HepG2 (cell line): ENCODE results near the gene SARNP. TPM values are rescaled to one million over a fixed set of nuclear protein-coding genes. Genes with fewer than 3 reads are reported as not detected.

Experiments
- ATAC-seq: fragments of 200-7000 bp; cut with Tn5 transposase; 3 replicates; pipeline ENCODE4 v1.9.1; 2020; ENCODE audit warnings: mild to moderate bottlenecking, moderate library complexity
- Bru-seq: library from RNA; stranded (reverse); fragments of 400-500 nt; gene quantifications from one replicate; lab custom pipeline; 2021; lab: Mats Ljungman, UMichigan
- BruChase-seq, 2 experiments: library from RNA; stranded (reverse); fragments of 400-500 nt; gene quantifications; one replicate each; lab custom pipeline; 2021; lab: Mats Ljungman, UMichigan
- BruUV-seq: library from RNA; stranded (reverse); fragments of 400-500 nt; replicated peaks from 2 replicates; lab custom pipeline; 2021; lab: Mats Ljungman, UMichigan
- CTCF ChIA-PET: fragments of 300-600 bp; formaldehyde crosslinking; extraction: SDS; loops from one replicate; lab custom pipeline; 2021; ENCODE audit warnings: low total read pairs, inconsistent platforms, low intra/inter-chr PET ratio; lab: Yijun Ruan, JAX
- POLR2A ChIA-PET: fragments of 350-600 bp; sonication (Branson Sonifier 250); formaldehyde crosslinking; loops from one replicate; lab custom pipeline; 2020; ENCODE audit warnings: antibody characterized with exemption, inconsistent platforms; lab: Yijun Ruan, JAX
- DNase-seq: peaks from one replicate; pipeline ENCODE4 v3.0.0-alpha.2; 2015; ENCODE audit warnings: low spot score
- FAIRE-seq: peaks from 3 replicates; lab custom pipeline; 2011; peaks lifted over from hg19 to GRCh38; lab: Jason Lieb, UNC
- H2AFZ ChIP-seq: one replicate; pipeline ENCODE4 v1.6.1; 2011; ENCODE audit warnings: low read length, inconsistent platforms
- H3K27ac ChIP-seq: fragments of 300-600 bp; 3 replicates; pipeline ENCODE4 v1.8.0; 2011; ENCODE audit warnings: mixed run types, mild to moderate bottlenecking, mixed read lengths, low read length, inconsistent platforms; ENCODE audit not compliant: insufficient read depth; ENCODE audit errors: extremely low read length
- H3K27me3 ChIP-seq, 2 experiments: fragments of 200-600 bp in 1 of 2; 2 replicates in 1 of 2; 3 replicates in 1 of 2; pipeline versions ENCODE4 v1.6.0 to v1.8.0; 2011; ENCODE audit warnings: low read length in 2 of 2, mild to moderate bottlenecking in 2 of 2, moderate library complexity in 2 of 2, inconsistent platforms in 1 of 2; ENCODE audit not compliant: insufficient read depth in 2 of 2, control insufficient read depth in 1 of 2
- H3K36me3 ChIP-seq, 2 experiments: fragments of 200-600 bp in 1 of 2; replicated peaks in 1 of 2; 2 replicates in 1 of 2; 3 replicates in 1 of 2; pipeline versions ENCODE4 v1.5.1 to v1.8.0; 2011; ENCODE audit warnings: low read length in 2 of 2, inconsistent platforms in 1 of 2; ENCODE audit not compliant: insufficient read depth in 2 of 2, control insufficient read depth in 1 of 2
- H3K4me1 ChIP-seq: 2 replicates; pipeline ENCODE4 v1.5.1; 2012; ENCODE audit warnings: low read length, inconsistent platforms; ENCODE audit not compliant: insufficient read depth
- H3K4me2 ChIP-seq: 2 replicates; pipeline ENCODE4 v1.6.0; 2011; ENCODE audit warnings: low read depth, low read length, inconsistent platforms
- H3K4me3 ChIP-seq, 3 experiments: fragments of 200-600 bp in 1 of 3; sonication (generic), shearing (Covaris generic) in 1 of 3; replicated peaks in 1 of 3; 2 replicates each; pipeline ENCODE4 v1.5.1; 2011 to 2016; ENCODE audit warnings: low read length in 3 of 3, inconsistent platforms in 2 of 3, low read depth in 2 of 3, mild to moderate bottlenecking in 2 of 3, control low read depth in 1 of 3, mixed read lengths in 1 of 3; ENCODE audit not compliant: insufficient read depth in 1 of 3
- H3K79me2 ChIP-seq: one replicate; pipeline ENCODE4 v1.6.1; 2011; ENCODE audit warnings: low read length, inconsistent platforms; ENCODE audit not compliant: insufficient read depth
- H3K9ac ChIP-seq: 2 replicates; pipeline ENCODE4 v1.6.0; 2011; ENCODE audit warnings: mild to moderate bottlenecking, low read depth, low read length, inconsistent platforms; ENCODE audit not compliant: insufficient read depth
- H3K9me3 ChIP-seq: 2 replicates; pipeline ENCODE4 v1.5.1; 2012; ENCODE audit warnings: mild to moderate bottlenecking, low read length
- H4K20me1 ChIP-seq: 2 replicates; pipeline ENCODE4 v1.6.0; 2011; ENCODE audit warnings: inconsistent platforms, mild to moderate bottlenecking, low read length, moderate library complexity; ENCODE audit not compliant: insufficient read depth
- GABPA ChIP-seq, 2 experiments: IDR thresholded peaks; 2 replicates each; pipeline ENCODE4 v1.6.1; 2011 to 2016; ENCODE audit warnings: low read depth in 2 of 2, low read length in 1 of 2, missing biosample characterization in 1 of 2, missing genetic modification characterization in 1 of 2
- NFYC ChIP-seq: IDR thresholded peaks from 2 replicates; pipeline ENCODE4 v1.6.1; 2016; ENCODE audit warnings: missing genetic modification reagents, missing compliant biosample characterization
- RXRB ChIP-seq: IDR thresholded peaks from 2 replicates; pipeline ENCODE4 v1.6.1; 2016; ENCODE audit warnings: borderline replicate concordance, missing genetic modification reagents, missing compliant biosample characterization
- SP4 ChIP-seq: sonication (generic); formaldehyde crosslinking; IDR thresholded peaks from 2 replicates; pipeline ENCODE4 v1.8.1; 2023; ENCODE audit warnings: mild to moderate bottlenecking, missing genetic modification reagents
- SP5 ChIP-seq: IDR thresholded peaks from 2 replicates; pipeline ENCODE4 v1.6.1; 2016; ENCODE audit warnings: low read depth, borderline replicate concordance
- ZBTB7B ChIP-seq: sonication (generic); formaldehyde crosslinking; IDR thresholded peaks from 2 replicates; pipeline ENCODE4 v1.4.0; 2020; ENCODE audit warnings: missing genetic modification reagents
- WGBS: methylation state at CpG from one replicate; pipeline ENCODE4 v1.1.6; 2017; ENCODE audit warnings: low lambda C conversion rate; 5-methylcytosine and 5-hydroxymethylcytosine counted together
- in situ Hi-C: cut with HindIII; loops from 2 replicates; pipeline ENCODE4 v1.10.0; 2017; ENCODE audit warnings: low pct_unique_long_range_greater_than_20kb; ENCODE audit not compliant: extremely low pct_ligation_motif_present
- intact Hi-C: fragments of 100-400 bp; cut with micrococcal nuclease; formaldehyde crosslinking; loops from one replicate; pipeline ENCODE4 v1.10.0; 2022; ENCODE audit not compliant: unreplicated experiment
- long read RNA-seq, 2 experiments: library from RNA in 1 of 2; library from polyadenylated mRNA in 1 of 2; stranded (forward) in 1 of 2; unstranded in 1 of 2; transcript quantifications; one replicate each; pipeline ENCODE4 v2.0.0, GENCODE V29; 2019 to 2022
- polyA minus RNA-seq, 3 experiments: library from RNA; depleted of rRNA, polyadenylated mRNA; stranded (reverse); fragments of >200 nt; gene quantifications; 2 replicates each; pipeline ENCODE4 v1.2.3, GENCODE V29; 2011; ENCODE audit warnings: low replicate concordance in 1 of 3
- polyA plus RNA-seq, 8 experiments: library from polyadenylated mRNA; depleted of rRNA in 3 of 8; stranded (reverse) in 7 of 8; unstranded in 1 of 8; fragments of >200 nt; fragmentation: Illumina TruSeq in 4 of 8; extraction: Trizol in 4 of 8; gene quantifications; 2 replicates each; pipeline versions ENCODE4 v1.2.1 to v1.2.3, GENCODE V29; 2011 to 2016; ENCODE audit warnings: low read depth in 4 of 8, missing spikeins in 1 of 8, mixed read lengths in 1 of 8; ENCODE audit not compliant: insufficient read depth in 1 of 8
- total RNA-seq, 5 experiments: library from RNA; depleted of rRNA; stranded (reverse); fragments of >200 nt; fragmentation: Illumina TruSeq; extraction: Trizol; gene quantifications; 2 replicates each; pipeline ENCODE4 v1.2.3, GENCODE V29; 2016; ENCODE audit warnings: low read depth in 1 of 5
- TF ChIP-seq, protein P1 (sequence below): sonication (generic); formaldehyde crosslinking; IDR thresholded peaks from 2 replicates; pipeline ENCODE4 v1.4.0; 2020; ENCODE audit warnings: missing genetic modification reagents
- TF ChIP-seq, protein P2 (sequence below): sonication (generic); formaldehyde crosslinking; IDR thresholded peaks from 2 replicates; pipeline ENCODE4 v1.4.0; 2020; ENCODE audit warnings: mild to moderate bottlenecking, missing genetic modification reagents

The SARNP gene, protein sequence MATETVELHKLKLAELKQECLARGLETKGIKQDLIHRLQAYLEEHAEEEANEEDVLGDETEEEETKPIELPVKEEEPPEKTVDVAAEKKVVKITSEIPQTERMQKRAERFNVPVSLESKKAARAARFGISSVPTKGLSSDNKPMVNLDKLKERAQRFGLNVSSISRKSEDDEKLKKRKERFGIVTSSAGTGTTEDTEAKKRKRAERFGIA
- total RNA-seq (2016; rRNA removed; fragmentation: Illumina TruSeq; extraction: Trizol) (95.4 and 137 TPM in 2 replicates), polyA plus RNA-seq (2011; rRNA removed) (46.4 and 59.0 TPM in 2 replicates), polyA minus RNA-seq (2011; rRNA and poly(A)+ RNA removed; ENCODE audit: low replicate concordance) (41.0 and 49.7 TPM in 2 replicates), Bru-seq, nascent RNA (percentile 83 among the genes with signal in this experiment), BruChase-seq, experiment 1, labeled RNA remaining after a 6-hour chase (percentile 89 among the genes with signal in this experiment), BruChase-seq, experiment 2, labeled RNA remaining after a 2-hour chase (percentile 85 among the genes with signal in this experiment)
- total RNA-seq (2016; cell fraction: cytosol; rRNA removed; fragmentation: Illumina TruSeq; extraction: Trizol; ENCODE audit: low read depth): 32.7 and 36.6 TPM in 2 replicates
- total RNA-seq (2016; cell fraction: insoluble cytoplasmic fraction; rRNA removed; fragmentation: Illumina TruSeq; extraction: Trizol): 95.5 and 155 TPM in 2 replicates
- total RNA-seq (2016; cell fraction: membrane; rRNA removed; fragmentation: Illumina TruSeq; extraction: Trizol): 32.4 and 39.7 TPM in 2 replicates
- 47.9 and 53.6 TPM in 2 replicates for total RNA-seq (2016; cell fraction: nucleus; rRNA removed; fragmentation: Illumina TruSeq; extraction: Trizol)
- polyA plus RNA-seq (2011; cell fraction: cytosol; rRNA removed): 23.9 and 33.5 TPM in 2 replicates
- 15.1 and 17.8 TPM in 2 replicates for polyA plus RNA-seq (2011; cell fraction: nucleus; rRNA removed)
- polyA plus RNA-seq (2012): 47.5 and 49.6 TPM in 2 replicates
- 24.1 and 25.0 TPM in 2 replicates for polyA plus RNA-seq (2016; cell fraction: cytosol; fragmentation: Illumina TruSeq; extraction: Trizol; ENCODE audit: low read depth)
- polyA plus RNA-seq (2016; cell fraction: insoluble cytoplasmic fraction; fragmentation: Illumina TruSeq; extraction: Trizol; ENCODE audit: low read depth): 123 and 138 TPM in 2 replicates
- polyA plus RNA-seq (2016; cell fraction: membrane; fragmentation: Illumina TruSeq; extraction: Trizol; ENCODE audit: low read depth): 25.2 and 25.7 TPM in 2 replicates
- polyA plus RNA-seq (2016; cell fraction: nucleus; fragmentation: Illumina TruSeq; extraction: Trizol; ENCODE audit: insufficient read depth, low read depth): 58.8 and 61.1 TPM in 2 replicates
- 8.4 and 13.8 TPM in 2 replicates for polyA minus RNA-seq (2011; cell fraction: cytosol; rRNA and poly(A)+ RNA removed)
- 45.7 and 51.5 TPM in 2 replicates for polyA minus RNA-seq (2011; cell fraction: nucleus; rRNA and poly(A)+ RNA removed)
- long read RNA-seq, experiment 1, transcript SARNP-201 (11 exons, 926 nt): major isoform, 57 of 71 reads
- long read RNA-seq, experiment 1, partial matches to known transcripts: 2 of 71 reads
- long read RNA-seq, experiment 1, other reads (novel, unspliced or antisense): 7 of 71 reads
- long read RNA-seq, experiment 2, transcript SARNP-202 (12 exons, 1,163 nt): minor isoform, 7 of 70 reads
- long read RNA-seq, experiment 2, transcript SARNP-201 (11 exons, 926 nt): major isoform, 33 of 70 reads
- long read RNA-seq, experiment 2, partial matches to known transcripts: 10 of 70 reads
- long read RNA-seq, experiment 2, other reads (novel, unspliced or antisense): 19 of 70 reads

GRCh38 chr12:55817345-55818139, at the start of gene SARNP, which contains the start of gene ORMDL2:
SARNP (minus strand) TSS chr12:55817724; CDS start chr12:55817701, 23 bp downstream.
ORMDL2 (plus strand) TSS chr12:55818041; CDS start chr12:55819000, 959 bp downstream.
- DNase-seq: peak; percentile 100
- 1% methylated on average over 38 of the region's 38 CpGs for WGBS
- POLR2A ChIA-PET: interaction anchor here (0.6 to 6.2 kb wide), 27 partner anchors 9 to 1538 kb away, joined by 3 to 206 read pairs (median 6); partner anchors contain the start of genes CBX5, CD63, DGKA and DNAJC14
- Histone ChIP-seq H3K4me1 (peaks cover 56% of the 10 kb centered on the region), H3K4me2 (peak within 1 kb of the TSS; percentile 87), H3K36me3 (peaks cover 11 to 35% of the 10 kb centered on the region in 2 experiments), H3K79me2 (peaks cover 64% of the 10 kb centered on the region), H3K9me3 (no peaks in the 10 kb centered on the region), H3K27me3 (no peaks in the 10 kb centered on the region; a peak in 1 of 5 replicates), H3K4me3 (peak within 1 kb of the TSS; percentile 81 to 93 (median 82)), H2AFZ (peak within 1 kb of the TSS; percentile 75), H4K20me1 (peaks cover 6% of the 10 kb centered on the region; the same call in 1 of the 2 replicates), H3K27ac (peak within 1 kb of the TSS; percentile 79), H3K9ac (peak within 1 kb of the TSS; percentile 93)
- intact Hi-C loops (loop anchor here (1.0 kb wide), 1 partner anchor 110 kb away; the partner anchor contains the start of gene PYM1), in situ Hi-C loops (no loop called here)
- ATAC-seq: peak; percentile 97
- CTCF ChIA-PET: interaction anchor here (1.3 kb wide), 1 partner anchor 79 kb away, joined by 3 read pairs; no protein-coding TSS in a partner anchor
- no TSS peak for BruUV-seq
- FAIRE-seq: peak; percentile 99
- peak; percentile 51; the same call in 1 of the 2 replicates for TF ChIP-seq ZBTB7B (CRISPR knock-in tag)
- peak; percentile 68 for TF ChIP-seq GABPA (IDR thresholded peaks at IDR 0.05; ENCODE audit: low read depth, low read length)
- peak; percentile 91 for TF ChIP-seq GABPA (CRISPR knock-in tag; IDR thresholded peaks at IDR 0.05; ENCODE audit: low read depth)
- peak; percentile 34; the same call in 1 of the 2 replicates for TF ChIP-seq SP5 (CRISPR knock-in tag)
- TF ChIP-seq NFYC (CRISPR knock-in tag): peak; percentile 99
- TF ChIP-seq, protein P1, sequence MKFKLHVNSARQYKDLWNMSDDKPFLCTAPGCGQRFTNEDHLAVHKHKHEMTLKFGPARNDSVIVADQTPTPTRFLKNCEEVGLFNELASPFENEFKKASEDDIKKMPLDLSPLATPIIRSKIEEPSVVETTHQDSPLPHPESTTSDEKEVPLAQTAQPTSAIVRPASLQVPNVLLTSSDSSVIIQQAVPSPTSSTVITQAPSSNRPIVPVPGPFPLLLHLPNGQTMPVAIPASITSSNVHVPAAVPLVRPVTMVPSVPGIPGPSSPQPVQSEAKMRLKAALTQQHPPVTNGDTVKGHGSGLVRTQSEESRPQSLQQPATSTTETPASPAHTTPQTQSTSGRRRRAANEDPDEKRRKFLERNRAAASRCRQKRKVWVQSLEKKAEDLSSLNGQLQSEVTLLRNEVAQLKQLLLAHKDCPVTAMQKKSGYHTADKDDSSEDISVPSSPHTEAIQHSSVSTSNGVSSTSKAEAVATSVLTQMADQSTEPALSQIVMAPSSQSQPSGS: peak; percentile 54; the same call in 1 of the 2 replicates
- TF ChIP-seq, protein P2, sequence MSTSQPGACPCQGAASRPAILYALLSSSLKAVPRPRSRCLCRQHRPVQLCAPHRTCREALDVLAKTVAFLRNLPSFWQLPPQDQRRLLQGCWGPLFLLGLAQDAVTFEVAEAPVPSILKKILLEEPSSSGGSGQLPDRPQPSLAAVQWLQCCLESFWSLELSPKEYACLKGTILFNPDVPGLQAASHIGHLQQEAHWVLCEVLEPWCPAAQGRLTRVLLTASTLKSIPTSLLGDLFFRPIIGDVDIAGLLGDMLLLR (CRISPR knock-in tag): no peak
- peak; percentile 93 for TF ChIP-seq SP4 (CRISPR knock-in tag)
- TF ChIP-seq RXRB (CRISPR knock-in tag): 0 out of 2 replicates have a peak, but pooled peaks have one; percentile 8
